ENCODE data around the gene CPLANE2.
"Not testable (repeated sequence)": the region's sequence is repeated elsewhere in the genome, so short reads cannot be mapped to it uniquely, and the experiment has no call there.

CPLANE2 gene

DNA sequence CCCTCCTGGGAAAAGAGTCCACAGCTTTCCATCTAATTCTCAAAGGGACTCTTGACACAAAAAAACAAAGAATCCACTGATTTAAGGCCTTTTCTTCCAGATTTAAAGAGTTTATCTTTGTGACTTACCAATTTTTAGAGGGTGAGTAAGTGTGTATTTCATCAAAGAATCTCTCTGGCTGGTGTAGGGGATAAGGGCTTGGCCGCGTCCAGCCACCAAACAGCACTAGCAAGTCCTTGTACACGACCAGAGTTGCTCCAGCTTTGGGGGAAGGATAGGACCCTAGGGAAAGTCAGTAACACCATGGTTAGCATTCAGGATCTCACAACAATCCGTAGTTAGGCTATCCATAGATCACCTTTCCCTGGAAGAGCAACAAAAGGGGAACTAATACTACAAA is 19.5 kb upstream of the CPLANE2 start:
- H3K4me3 ChIP-seq = no peak overlapping the region
- no peaks in the 10 kb centered on the region for H3K9me3 ChIP-seq
- peaks cover 10% of the 10 kb centered on the region for H3K36me3 ChIP-seq (replicated peaks)
- H3K27me3 ChIP-seq (ENCODE audit: low read depth) = no peaks in the 10 kb centered on the region
- in situ Hi-C loops (cut with MboI; ENCODE audit: low sequenced_read_pairs) = no loop called here
- H3K4me1 ChIP-seq = no peaks in the 10 kb centered on the region
- DNase-seq (ENCODE audit: low spot score in 2 of 2) = no peak

DNA sequence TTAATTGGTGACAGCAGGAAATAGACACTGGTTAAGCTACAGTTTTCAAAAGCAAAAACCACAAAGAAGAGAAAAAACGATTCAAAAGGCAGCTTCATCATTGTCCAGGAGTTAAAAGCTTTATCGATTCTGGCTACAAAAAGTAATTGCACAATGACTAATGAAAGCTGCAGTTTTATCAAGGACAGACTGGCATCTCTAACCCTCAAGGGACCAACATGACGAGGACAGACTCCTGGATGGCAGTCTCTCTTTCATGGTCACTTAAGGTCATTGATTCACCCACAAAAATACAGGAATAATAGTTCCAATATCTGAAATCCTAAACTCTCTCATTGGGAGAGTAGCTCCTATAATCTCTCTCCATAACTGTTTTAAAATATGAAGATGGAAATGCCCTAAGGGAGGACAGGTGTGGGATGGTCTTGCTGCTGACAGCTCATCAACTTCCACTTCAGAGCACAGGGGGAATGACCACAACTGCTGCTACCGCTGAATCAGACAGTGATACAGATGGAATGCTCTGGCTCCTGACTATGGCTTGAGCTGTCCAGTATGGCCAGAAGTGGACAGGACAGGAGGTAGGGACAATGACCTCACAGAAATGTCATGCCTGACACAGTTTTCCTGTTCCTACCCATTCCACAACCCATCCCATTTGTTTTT is 17.4 kb upstream of the CPLANE2 start:
- in situ Hi-C loops (cut with MboI; ENCODE audit: low sequenced_read_pairs) = no loop called here
- H3K36me3 ChIP-seq (replicated peaks) = peaks cover 21% of the 10 kb centered on the region
- no peaks in the 10 kb centered on the region for H3K9me3 ChIP-seq
- H3K27me3 ChIP-seq (ENCODE audit: low read depth) = no peaks in the 10 kb centered on the region
- H3K4me1 ChIP-seq = no peaks in the 10 kb centered on the region
- no peak overlapping the region for H3K4me3 ChIP-seq
- no peak for DNase-seq (ENCODE audit: low spot score in 2 of 2)

DNA sequence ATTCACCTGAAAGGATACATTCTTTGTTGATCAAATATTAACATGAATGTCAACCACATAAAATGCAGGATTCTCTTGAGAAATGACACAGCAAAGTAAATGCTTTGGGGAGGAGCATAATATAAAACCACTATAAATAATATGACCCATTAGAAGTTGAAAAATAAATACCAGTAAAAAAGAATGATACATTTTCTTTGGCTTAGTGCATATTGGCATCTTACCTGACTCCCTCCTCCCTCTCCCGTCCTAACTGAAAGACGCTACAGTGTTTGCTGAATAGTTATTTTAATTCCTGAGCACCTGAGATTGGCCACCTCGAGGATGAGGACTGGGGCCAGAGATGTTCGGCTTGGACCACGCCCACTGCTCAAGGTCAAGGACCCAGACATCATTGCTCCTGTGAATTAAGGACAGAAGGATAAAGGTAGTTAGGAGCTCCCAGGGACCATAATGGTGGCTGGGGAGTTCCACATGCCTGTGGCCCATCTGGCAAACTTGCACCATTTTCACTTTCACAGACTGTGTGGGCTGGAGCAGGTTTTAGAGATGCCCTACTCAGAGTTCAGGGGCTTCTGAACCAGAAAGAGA is 16.4 kb upstream of the CPLANE2 start:
- Histone ChIP-seq H3K4me3 (no peak overlapping the region), H3K9me3 (no peaks in the 10 kb centered on the region), H3K4me1 (peaks cover 4% of the 10 kb centered on the region; the same call in 1 of the 2 replicates), H3K36me3 (replicated peaks) (peaks cover 26% of the 10 kb centered on the region), H3K27me3 (ENCODE audit: low read depth) (no peaks in the 10 kb centered on the region)
- in situ Hi-C loops (cut with MboI; ENCODE audit: low sequenced_read_pairs) = no loop called here
- DNase-seq (ENCODE audit: low spot score in 2 of 2) = no peak

DNA sequence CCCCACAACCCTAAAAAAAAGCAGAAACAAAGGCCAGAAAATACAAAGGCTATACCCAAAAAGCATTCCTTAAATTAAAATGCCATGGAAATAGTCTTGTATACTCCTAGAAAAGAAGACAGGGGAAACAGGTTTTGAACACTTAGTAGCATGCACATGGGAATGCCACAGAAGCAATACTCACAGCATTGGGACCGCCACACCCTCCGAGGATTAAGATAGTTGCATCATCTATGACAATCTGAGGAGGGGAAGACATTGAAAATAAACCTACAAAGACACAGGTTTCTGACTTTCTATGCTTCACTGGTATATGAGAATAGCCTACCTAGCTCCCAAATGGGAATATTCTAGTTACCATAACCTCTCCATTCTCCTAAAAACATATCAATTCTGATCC is 15.9 kb upstream of the CPLANE2 start:
- no peaks in the 10 kb centered on the region for H3K27me3 ChIP-seq (ENCODE audit: low read depth)
- in situ Hi-C loops (cut with MboI; ENCODE audit: low sequenced_read_pairs) = no loop called here
- H3K9me3 ChIP-seq = no peaks in the 10 kb centered on the region
- H3K4me3 ChIP-seq = no peak overlapping the region
- DNase-seq (ENCODE audit: low spot score in 2 of 2) = no peak
- H3K4me1 ChIP-seq = peaks cover 4% of the 10 kb centered on the region; the same call in 1 of the 2 replicates
- H3K36me3 ChIP-seq (replicated peaks) = peaks cover 26% of the 10 kb centered on the region

GRCh38 chr1:16251381-16251780 is 14.4 kb upstream of the CPLANE2 start:
- in situ Hi-C loops (cut with MboI; ENCODE audit: low sequenced_read_pairs) = no loop called here

DNA sequence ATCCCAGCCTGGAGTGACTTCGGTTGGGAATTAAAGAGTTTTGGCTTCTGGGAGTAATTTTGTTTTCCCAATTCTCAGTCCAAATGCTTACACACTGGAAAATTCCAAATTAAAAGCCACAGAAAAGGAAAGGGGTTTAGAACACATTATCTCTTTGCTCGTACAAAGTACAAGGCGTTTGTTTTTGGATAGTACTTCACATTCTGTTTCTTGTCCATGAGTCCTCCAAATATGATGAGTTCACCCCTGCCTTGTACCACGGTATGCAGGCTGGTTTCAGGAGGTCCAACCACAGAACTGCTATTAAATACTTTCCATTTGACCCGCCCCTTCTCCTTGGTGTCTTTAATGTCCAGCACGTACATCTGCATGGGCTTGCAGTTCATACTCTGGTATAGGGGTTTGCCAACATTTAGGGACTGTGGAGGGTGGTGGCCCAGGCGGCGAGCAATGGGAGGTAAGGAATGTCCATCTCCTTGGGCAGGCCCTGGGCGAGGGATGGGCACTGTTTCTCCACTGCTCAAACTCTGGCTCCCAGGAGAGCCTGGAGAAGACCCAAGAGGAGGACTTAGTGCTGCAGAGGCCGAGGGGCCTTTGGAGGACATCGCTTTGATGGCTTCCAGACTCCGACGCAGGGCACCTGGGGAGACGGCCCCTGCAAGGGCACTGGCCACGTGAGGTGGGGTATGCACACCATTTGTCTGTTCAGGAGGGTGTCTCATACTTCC is 13.7 kb upstream of the CPLANE2 start:
- peaks cover 4% of the 10 kb centered on the region; the same call in 1 of the 2 replicates for H3K4me1 ChIP-seq
- H3K27me3 ChIP-seq (ENCODE audit: low read depth) = no peaks in the 10 kb centered on the region
- no peak for DNase-seq (ENCODE audit: low spot score in 2 of 2)
- no peaks in the 10 kb centered on the region for H3K9me3 ChIP-seq
- in situ Hi-C loops (cut with MboI; ENCODE audit: low sequenced_read_pairs) = no loop called here
- peaks cover 28% of the 10 kb centered on the region for H3K36me3 ChIP-seq (replicated peaks)
- no peak overlapping the region for H3K4me3 ChIP-seq

More at GRCh38 chr1:16251381-16251780, 14.4 kb upstream of the CPLANE2 start:
- DNase-seq (ENCODE audit: low spot score in 2 of 2) = no peak
- Histone ChIP-seq H3K9me3 (no peaks in the 10 kb centered on the region), H3K4me3 (no peak overlapping the region), H3K27me3 (ENCODE audit: low read depth) (no peaks in the 10 kb centered on the region), H3K4me1 (peaks cover 4% of the 10 kb centered on the region; the same call in 1 of the 2 replicates), H3K36me3 (replicated peaks) (peaks cover 28% of the 10 kb centered on the region)

DNA sequence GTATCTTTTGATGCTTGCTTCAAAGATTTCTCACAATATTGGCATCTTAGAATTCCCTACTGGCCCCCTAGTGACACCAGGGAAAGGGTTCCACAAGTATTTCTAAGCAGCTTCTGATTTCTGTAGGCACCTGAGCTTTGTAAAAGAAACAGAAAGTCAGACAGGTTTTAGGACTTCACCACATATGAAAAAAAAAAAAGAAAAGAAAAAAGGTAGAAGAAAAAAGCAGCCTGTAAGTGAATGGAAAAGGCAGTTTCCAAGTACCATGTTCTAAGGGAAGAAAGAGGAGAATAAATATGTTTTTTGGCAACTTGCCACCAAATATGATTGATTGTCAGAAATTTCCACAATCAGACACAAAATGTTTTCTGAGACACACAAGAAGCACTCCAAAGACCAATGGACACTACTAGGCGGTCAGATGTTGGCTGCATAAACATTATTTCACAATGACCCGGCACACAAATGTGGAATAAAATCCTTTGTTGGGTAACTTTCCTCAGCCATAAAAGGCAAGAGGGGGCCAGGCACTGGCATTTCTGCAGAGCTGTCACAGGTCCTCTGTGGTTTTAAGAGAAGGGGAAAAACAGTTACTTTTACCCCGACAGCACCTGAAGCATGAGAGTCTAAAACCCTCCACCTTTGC is 12.7 kb upstream of the CPLANE2 start:
- H3K4me3 ChIP-seq = no peak overlapping the region
- H3K27me3 ChIP-seq (ENCODE audit: low read depth) = no peaks in the 10 kb centered on the region
- DNase-seq (ENCODE audit: low spot score in 2 of 2) = no peak
- H3K9me3 ChIP-seq = no peaks in the 10 kb centered on the region
- peaks cover 28% of the 10 kb centered on the region for H3K36me3 ChIP-seq (replicated peaks)
- in situ Hi-C loops (cut with MboI; ENCODE audit: low sequenced_read_pairs) = no loop called here
- peaks cover 4% of the 10 kb centered on the region; the same call in 1 of the 2 replicates for H3K4me1 ChIP-seq

- Histone ChIP-seq H3K36me3 (replicated peaks) (peaks cover 28% of the 10 kb centered on the region), H3K4me1 (peaks cover 4% of the 10 kb centered on the region; the same call in 1 of the 2 replicates), H3K9me3 (no peaks in the 10 kb centered on the region), H3K4me3 (no peak overlapping the region), H3K27me3 (ENCODE audit: low read depth) (no peaks in the 10 kb centered on the region)
- peak in 1 of 2 experiments; percentile 44 for DNase-seq (ENCODE audit: low spot score in 2 of 2)
- in situ Hi-C loops (cut with MboI; ENCODE audit: low sequenced_read_pairs) = no loop called here
These were observed 11.9 kb upstream of the CPLANE2 start for GRCh38 chr1:16248603-16249516.

DNA sequence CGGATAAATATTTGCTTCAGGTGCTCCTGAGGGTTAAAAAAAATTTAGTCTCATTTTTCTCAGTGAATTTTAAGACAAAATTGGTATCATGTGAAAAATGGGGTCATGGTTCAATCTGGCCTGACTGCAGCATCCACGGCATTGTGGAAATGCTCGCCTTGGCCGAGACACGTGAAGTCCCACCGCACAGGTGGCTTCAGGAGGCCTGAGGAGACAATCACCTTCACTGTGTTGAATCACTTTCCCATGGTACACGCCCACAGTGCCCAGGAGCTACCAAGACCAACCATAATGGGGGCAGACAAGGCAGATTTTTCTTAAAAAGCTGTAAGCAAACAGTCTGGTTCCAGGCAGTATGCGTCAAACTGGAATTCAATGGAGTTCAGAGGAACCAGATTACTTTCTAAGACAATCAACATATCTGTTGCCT is 11.0 kb upstream of the CPLANE2 start:
- DNase-seq (ENCODE audit: low spot score in 2 of 2) = no peak
- Histone ChIP-seq H3K4me1 (peaks cover 4% of the 10 kb centered on the region; the same call in 1 of the 2 replicates), H3K27me3 (ENCODE audit: low read depth) (no peaks in the 10 kb centered on the region), H3K4me3 (no peak overlapping the region), H3K9me3 (no peaks in the 10 kb centered on the region), H3K36me3 (replicated peaks) (peaks cover 28% of the 10 kb centered on the region)
- in situ Hi-C loops (cut with MboI; ENCODE audit: low sequenced_read_pairs) = no loop called here

GRCh38 chr1:16247441-16247840 is 10.5 kb upstream of the CPLANE2 start:
- Histone ChIP-seq H3K36me3 (replicated peaks) (peaks cover 27% of the 10 kb centered on the region), H3K4me1 (peaks cover 4% of the 10 kb centered on the region; the same call in 1 of the 2 replicates), H3K27me3 (ENCODE audit: low read depth) (no peaks in the 10 kb centered on the region), H3K9me3 (no peaks in the 10 kb centered on the region), H3K4me3 (no peak overlapping the region)
- in situ Hi-C loops (cut with MboI; ENCODE audit: low sequenced_read_pairs) = no loop called here
- DNase-seq (ENCODE audit: low spot score in 2 of 2) = no peak

- no peaks in the 10 kb centered on the region for H3K9me3 ChIP-seq
- H3K4me1 ChIP-seq = peaks cover 4% of the 10 kb centered on the region; the same call in 1 of the 2 replicates
- no peaks in the 10 kb centered on the region for H3K27me3 ChIP-seq (ENCODE audit: low read depth)
- DNase-seq (ENCODE audit: low spot score in 2 of 2) = no peak
- in situ Hi-C loops (cut with MboI; ENCODE audit: low sequenced_read_pairs) = no loop called here
- H3K4me3 ChIP-seq = no peak overlapping the region
- H3K36me3 ChIP-seq (replicated peaks) = peaks cover 22% of the 10 kb centered on the region
These were observed 10.0 kb upstream of the CPLANE2 start for GRCh38 chr1:16246961-16247360.

GRCh38 chr1:16246239-16246638 is 9.3 kb upstream of the CPLANE2 start:
- H3K9me3 ChIP-seq; in situ Hi-C loops (cut with MboI; ENCODE audit: low sequenced_read_pairs); H3K27me3 ChIP-seq (ENCODE audit: low read depth); H3K4me1 ChIP-seq; DNase-seq (ENCODE audit: low spot score in 2 of 2); H3K4me3 ChIP-seq: not testable (repeated sequence)
- peaks cover 15% of the 10 kb centered on the region for H3K36me3 ChIP-seq (replicated peaks)

All from HAP-1 (cell line).